ENCODE measurements around the gene KIFAP3.

GRCh38 chr1:170086399-170087032 is 12.0 kb upstream of the KIFAP3 start:
- TF ChIP-seq REST (IDR thresholded peaks at IDR 0.05) (no peak), CTCF (IDR thresholded peaks at IDR 0.05; ENCODE audit: low read depth, low read length, missing input control) (no peak), ZBTB33 (IDR thresholded peaks at IDR 0.05) (no peak), JUND (IDR thresholded peaks at IDR 0.05) (no peak), GABPA (IDR thresholded peaks at IDR 0.05 in 1 of 2, conservative IDR thresholded peaks at IDR 0.05 in 1 of 2) (no peak), HNF4A (conservative IDR thresholded peaks at IDR 0.05) (no peak), TAF1 (conservative IDR thresholded peaks at IDR 0.05) (no peak), FOXA2 (IDR thresholded peaks at IDR 0.05) (no peak), YY1 (IDR thresholded peaks at IDR 0.05) (no peak), MAX (IDR thresholded peaks at IDR 0.05) (no peak), RXRA (IDR thresholded peaks at IDR 0.05) (no peak)
